HCT116 (cell line): ENCODE data around the gene PIP4P1. TPM values are rescaled to one million over a fixed set of nuclear protein-coding genes. Genes with fewer than 3 reads are reported as not detected.
"Not testable (repeated sequence)": the region's sequence is repeated elsewhere in the genome, so short reads cannot be mapped to it uniquely, and the experiment has no call there.

Experiments used
- ATAC-seq: fragments of 200-7000 bp; cut with Tn5 transposase; 2 replicates; pipeline ENCODE4 v1.9.1; 2020; ENCODE audit warnings: mild to moderate bottlenecking, moderate library complexity
- BruUV-seq: library from RNA; stranded (reverse); fragments of 400-500 nt; replicated peaks from 2 replicates; lab custom pipeline; 2021; lab: Mats Ljungman, UMichigan
- CTCF ChIA-PET: fragments of 300-600 bp; sonication (Branson Sonifier 250); formaldehyde crosslinking; loops from one replicate; lab custom pipeline; 2021; ENCODE audit warnings: antibody characterized with exemption; lab: Charles Lee
- POLR2A ChIA-PET: fragments of 300-600, 350-600 bp; sonication (Branson Sonifier 250); formaldehyde crosslinking; loops from one replicate; lab custom pipeline; 2021; ENCODE audit warnings: antibody characterized with exemption; lab: Charles Lee
- RAD21 ChIA-PET, 2 experiments: fragments of 300-600 bp; sonication (Branson Sonifier 250); formaldehyde crosslinking; loops; one replicate each; lab custom pipeline; 2023; ENCODE audit warnings: low total read pairs in 2 of 2; ENCODE audit not compliant: uncharacterized antibody in 2 of 2, unreplicated experiment in 2 of 2, low non-redundant PET in 1 of 2; lab: Charles Lee
- DNase-seq: peaks from one replicate; pipeline ENCODE4 v3.0.0-alpha.2; 2010; ENCODE audit warnings: low read depth, low spot score
- H2AFZ ChIP-seq: fragments of 200-600 bp; shearing (Covaris generic), sonication (generic); 2 replicates; pipeline ENCODE4 v1.6.1; 2017; ENCODE audit warnings: low read depth, mixed run types, mixed read lengths, antibody characterized with exemption, low read length; ENCODE audit not compliant: poor library complexity, severe bottlenecking
- H3K27ac ChIP-seq: 2 replicates; pipeline ENCODE4 v1.5.1; 2012; ENCODE audit warnings: low read depth, low read length
- H3K27me3 ChIP-seq: fragments of 200-600 bp; sonication (generic); 2 replicates; pipeline ENCODE4 v1.6.1; 2016; ENCODE audit warnings: mixed run types, low read length, mixed read lengths; ENCODE audit not compliant: insufficient read depth
- H3K36me3 ChIP-seq, 2 experiments: fragments of 200-500 bp in 1 of 2; fragments of 200-600 bp in 1 of 2; sonication (Bioruptor generic) in 1 of 2; sonication (generic) in 1 of 2; 2 replicates each; pipeline versions ENCODE4 v1.5.1 to v1.6.1; 2014 to 2016; ENCODE audit warnings: low read length in 2 of 2, inconsistent platforms in 1 of 2, mixed read lengths in 1 of 2, mixed run types in 1 of 2; ENCODE audit not compliant: insufficient read depth in 2 of 2, control insufficient read depth in 1 of 2
- H3K4me1 ChIP-seq, 2 experiments: fragments of 200-600 bp in 1 of 2; sonication (generic) in 1 of 2; 2 replicates each; pipeline versions ENCODE4 v1.5.1 to v1.6.1; 2012 to 2017; ENCODE audit warnings: low read length in 2 of 2, inconsistent platforms in 1 of 2, mild to moderate bottlenecking in 1 of 2, mixed read lengths in 1 of 2, mixed run types in 1 of 2, moderate library complexity in 1 of 2; ENCODE audit not compliant: insufficient read depth in 2 of 2, control insufficient read depth in 1 of 2
- H3K4me2 ChIP-seq: fragments of 200-600 bp; sonication (generic); 2 replicates; pipeline ENCODE4 v1.6.1; 2017; ENCODE audit warnings: mixed run types, low read length, mixed read lengths
- H3K4me3 ChIP-seq, 2 experiments: fragments of 200-600 bp in 1 of 2; sonication (generic) in 1 of 2; replicated peaks in 1 of 2; 2 replicates each; pipeline ENCODE4 v1.5.1; 2011 to 2016; ENCODE audit warnings: low read length in 2 of 2, control low read depth in 1 of 2, low read depth in 1 of 2, mild to moderate bottlenecking in 1 of 2, mixed read lengths in 1 of 2, mixed run types in 1 of 2
- H3K79me2 ChIP-seq: fragments of 200-600 bp; sonication (generic); 2 replicates; pipeline ENCODE4 v1.6.1; 2017; ENCODE audit warnings: mild to moderate bottlenecking, mixed run types, low read length, moderate library complexity, mixed read lengths; ENCODE audit not compliant: insufficient read depth
- H3K9ac ChIP-seq: fragments of 200-600 bp; sonication (generic); 2 replicates; pipeline ENCODE4 v1.6.1; 2016; ENCODE audit warnings: low read length, mixed read lengths
- H3K9me2 ChIP-seq: fragments of 200-600 bp; sonication (generic), shearing (Covaris generic); 2 replicates; pipeline ENCODE4 v1.6.1; 2017; ENCODE audit warnings: mixed run types, mild to moderate bottlenecking, moderate library complexity; ENCODE audit not compliant: insufficient read depth
- H3K9me3 ChIP-seq, 2 experiments: fragments of 200-500 bp in 1 of 2; fragments of 200-600 bp in 1 of 2; sonication (Bioruptor generic) in 1 of 2; sonication (generic) in 1 of 2; 2 replicates each; pipeline ENCODE4 v1.6.1; 2014 to 2017; ENCODE audit warnings: low read length in 2 of 2, mixed read lengths in 2 of 2, inconsistent platforms in 1 of 2, low read depth in 1 of 2, mild to moderate bottlenecking in 1 of 2, mixed run types in 1 of 2, moderate library complexity in 1 of 2; ENCODE audit not compliant: control insufficient read depth in 1 of 2, insufficient read depth in 1 of 2
- H4K20me1 ChIP-seq: fragments of 200-600 bp; sonication (generic), shearing (Covaris generic); 2 replicates; pipeline ENCODE4 v1.6.1; 2017; ENCODE audit warnings: mixed run types, mild to moderate bottlenecking, moderate library complexity; ENCODE audit not compliant: insufficient read depth
- EGR1 ChIP-seq: IDR thresholded peaks from 2 replicates; pipeline ENCODE4 v1.6.1; 2012; ENCODE audit warnings: low read depth
- FOSL1 ChIP-seq: IDR thresholded peaks from 2 replicates; pipeline ENCODE4 v1.6.1; 2012; ENCODE audit warnings: low read depth
- JUND ChIP-seq: IDR thresholded peaks from 2 replicates; pipeline ENCODE4 v1.6.1; 2012
- POLR2A ChIP-seq: IDR thresholded peaks from 2 replicates; pipeline ENCODE4 v1.7.0; 2011; ENCODE audit warnings: borderline replicate concordance; ENCODE audit not compliant: insufficient read depth, insufficient read length; ENCODE audit errors: extremely low read depth
- POLR2AphosphoS5 ChIP-seq: IDR thresholded peaks from 2 replicates; pipeline ENCODE4 v1.6.1; 2011; ENCODE audit warnings: mild to moderate bottlenecking, low read depth, low read length, moderate library complexity
- RAD21 ChIP-seq: IDR thresholded peaks from 2 replicates; pipeline ENCODE4 v1.6.1; 2012; ENCODE audit warnings: low read depth, mild to moderate bottlenecking
- SIN3A ChIP-seq: IDR thresholded peaks from 2 replicates; pipeline ENCODE4 v1.6.1; 2012; ENCODE audit warnings: low read depth
- SRF ChIP-seq: IDR thresholded peaks from 2 replicates; pipeline ENCODE4 v1.6.1; 2012; ENCODE audit warnings: low read depth
- YY1 ChIP-seq: IDR thresholded peaks from 2 replicates; pipeline ENCODE4 v1.6.1; 2011; ENCODE audit warnings: low read length, low read depth, moderate library complexity, mild to moderate bottlenecking; ENCODE audit not compliant: insufficient replicate concordance; ENCODE audit errors: extremely low read depth
- ZFX ChIP-seq: fragments of 450-650 bp; IDR thresholded peaks from 2 replicates; pipeline ENCODE4 v1.6.1; 2017
- ZNF274 ChIP-seq: fragments of 200-500 bp; sonication (Bioruptor generic); IDR thresholded peaks from 2 replicates; pipeline ENCODE4 v1.6.1; 2014; ENCODE audit warnings: mild to moderate bottlenecking, low read depth, low read length, inconsistent platforms
- intact Hi-C: fragments of 100-400 bp; cut with micrococcal nuclease; formaldehyde crosslinking; loops from 2 replicates; pipeline ENCODE4 v1.10.0; 2022
- total RNA-seq: library from RNA; stranded (reverse); gene quantifications from one replicate; pipeline ENCODE4 v1.2.1, GENCODE V29; 2021; ENCODE audit not compliant: unreplicated experiment
- TF ChIP-seq, protein P1 (sequence below): IDR thresholded peaks from 2 replicates; pipeline ENCODE4 v1.6.1; 2011; ENCODE audit warnings: mild to moderate bottlenecking, low read length, moderate library complexity; ENCODE audit not compliant: insufficient replicate concordance; ENCODE audit errors: extremely low read depth
- TF ChIP-seq, protein P2 (sequence below): IDR thresholded peaks from 2 replicates; pipeline ENCODE4 v1.6.1; 2012
- TF ChIP-seq, protein P3 (sequence below): IDR thresholded peaks from 2 replicates; pipeline ENCODE4 v1.6.1; 2012

Gene PIP4P1
- total RNA-seq, 1 experiment from 2014 or later: 35.4 TPM

DNA sequence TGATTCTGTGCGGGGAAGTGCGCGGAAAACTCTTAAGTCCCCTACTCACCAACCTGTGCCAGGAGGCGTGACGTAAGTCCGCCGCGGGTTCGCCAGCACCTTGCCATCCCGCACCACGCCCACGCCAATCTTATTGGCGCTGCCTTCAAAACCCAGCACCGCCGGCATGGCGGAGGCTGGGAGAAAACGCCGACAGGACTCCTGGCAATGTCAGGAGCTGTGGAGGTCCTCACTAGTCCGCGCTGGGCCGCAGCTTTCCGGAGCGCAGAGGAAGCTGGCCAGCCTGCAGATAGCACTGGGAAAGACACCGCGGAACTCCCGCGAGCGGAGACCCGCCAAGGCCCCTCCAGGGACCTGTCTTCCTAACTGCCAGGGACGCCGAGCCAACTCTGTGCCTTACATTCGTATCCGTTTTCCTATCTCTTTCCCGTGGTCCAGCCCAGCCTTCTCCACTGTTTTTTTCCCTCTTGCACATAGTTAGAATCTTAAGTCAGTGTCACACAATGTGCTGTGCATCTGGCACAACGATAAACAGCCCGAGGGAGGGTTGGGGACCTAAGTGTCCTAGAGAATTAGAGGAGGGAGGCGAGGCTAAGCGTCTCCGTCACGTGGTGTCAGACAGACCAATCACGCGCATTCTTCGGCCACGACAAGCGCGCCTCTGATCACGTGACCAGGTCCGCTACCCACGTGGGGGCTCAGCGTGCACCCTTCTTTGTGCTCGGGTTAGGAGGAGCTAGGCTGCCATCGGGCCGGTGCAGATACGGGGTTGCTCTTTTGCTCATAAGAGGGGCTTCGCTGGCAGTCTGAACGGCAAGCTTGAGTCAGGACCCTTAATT, 6.5 kb downstream of the PIP4P1 start, which contains the start of the genes APEX1 and OSGEP (continued):
- TF ChIP-seq ZNF274 (no peak), SRF (no peak; the same call in 1 of the 2 replicates), RAD21 (no peak), EGR1 (peak; percentile 93), ZFX (no peak), SIN3A (peak; percentile 95)

DNA sequence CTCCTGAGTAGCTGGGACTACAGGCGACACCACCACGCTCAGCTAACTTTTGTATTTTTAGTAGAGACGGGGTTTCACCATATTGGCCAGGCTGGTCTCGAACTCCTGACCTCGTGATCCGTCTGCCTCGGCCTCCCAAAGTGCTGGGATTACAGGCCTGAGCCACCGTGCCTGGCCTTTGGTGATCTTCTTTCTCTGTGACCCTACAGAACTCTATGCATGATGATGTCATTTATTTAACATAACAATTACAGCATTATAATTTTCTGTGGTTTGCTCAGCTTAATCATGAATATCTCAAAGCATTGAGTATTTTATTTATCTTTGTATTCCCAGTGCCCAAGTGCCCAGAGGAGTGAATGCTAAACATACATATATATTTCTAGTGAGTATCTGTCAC, 8.4 kb downstream of the PIP4P1 start:
- POLR2A ChIA-PET, intact Hi-C loops, H3K27me3 ChIP-seq, H3K4me3 ChIP-seq, H3K9ac ChIP-seq, H4K20me1 ChIP-seq, H3K9me3 ChIP-seq, H3K9me2 ChIP-seq, H3K27ac ChIP-seq, H2AFZ ChIP-seq, H3K4me2 ChIP-seq, ATAC-seq, RAD21 ChIA-PET, CTCF ChIA-PET, DNase-seq: not testable (repeated sequence)
- Histone ChIP-seq H3K36me3 (peaks cover 31 to 47% of the 10 kb centered on the region in 2 experiments), H3K79me2 (peaks cover 41% of the 10 kb centered on the region), H3K4me1 (peaks cover 9 to 15% of the 10 kb centered on the region in 2 experiments; a peak in 3 of 4 replicates)
- BruUV-seq: TSS peak; percentile 7

DNA sequence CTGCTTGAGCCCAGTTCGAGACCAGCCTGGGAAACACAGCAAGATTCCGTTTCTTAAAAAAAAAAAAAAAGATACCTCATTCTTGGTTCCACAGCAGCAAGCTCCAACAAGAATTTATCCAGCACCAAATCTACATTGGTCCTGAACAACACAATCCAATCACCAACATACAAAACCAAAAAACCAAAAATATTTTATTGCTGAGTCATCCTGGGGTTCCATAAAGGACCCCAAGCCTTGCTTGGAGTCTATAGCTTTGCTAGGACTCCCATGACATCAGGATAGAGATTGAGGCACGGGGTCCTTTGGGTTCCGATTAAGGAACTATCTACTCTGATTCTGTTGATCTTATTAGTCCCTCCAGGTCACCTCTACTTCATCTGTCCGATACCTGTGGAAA, 14.3 kb downstream of the PIP4P1 start:
- H3K27ac ChIP-seq: no peak overlapping the region
- H3K9me3 ChIP-seq: no peaks in the 10 kb centered on the region
- DNase-seq (no peak), ATAC-seq (no peak)
- POLR2A ChIA-PET: no interaction called here
- RAD21 ChIA-PET: no interaction called here
- H4K20me1 ChIP-seq: no peaks in the 10 kb centered on the region
- H3K9ac ChIP-seq: no peak overlapping the region
- H3K27me3 ChIP-seq: no peaks in the 10 kb centered on the region
- no peak overlapping the region for H3K4me3 ChIP-seq
- H2AFZ ChIP-seq: no peak overlapping the region
- intact Hi-C loops: no loop called here
- H3K9me2 ChIP-seq: no peaks in the 10 kb centered on the region
- BruUV-seq: no TSS peak
- CTCF ChIA-PET: no interaction called here
- no peaks in the 10 kb centered on the region for H3K79me2 ChIP-seq
- H3K36me3 ChIP-seq: peaks cover 32 to 37% of the 10 kb centered on the region in 2 experiments
- no peak overlapping the region for H3K4me2 ChIP-seq
- no peaks in the 10 kb centered on the region for H3K4me1 ChIP-seq
- TF ChIP-seq, protein P1, sequence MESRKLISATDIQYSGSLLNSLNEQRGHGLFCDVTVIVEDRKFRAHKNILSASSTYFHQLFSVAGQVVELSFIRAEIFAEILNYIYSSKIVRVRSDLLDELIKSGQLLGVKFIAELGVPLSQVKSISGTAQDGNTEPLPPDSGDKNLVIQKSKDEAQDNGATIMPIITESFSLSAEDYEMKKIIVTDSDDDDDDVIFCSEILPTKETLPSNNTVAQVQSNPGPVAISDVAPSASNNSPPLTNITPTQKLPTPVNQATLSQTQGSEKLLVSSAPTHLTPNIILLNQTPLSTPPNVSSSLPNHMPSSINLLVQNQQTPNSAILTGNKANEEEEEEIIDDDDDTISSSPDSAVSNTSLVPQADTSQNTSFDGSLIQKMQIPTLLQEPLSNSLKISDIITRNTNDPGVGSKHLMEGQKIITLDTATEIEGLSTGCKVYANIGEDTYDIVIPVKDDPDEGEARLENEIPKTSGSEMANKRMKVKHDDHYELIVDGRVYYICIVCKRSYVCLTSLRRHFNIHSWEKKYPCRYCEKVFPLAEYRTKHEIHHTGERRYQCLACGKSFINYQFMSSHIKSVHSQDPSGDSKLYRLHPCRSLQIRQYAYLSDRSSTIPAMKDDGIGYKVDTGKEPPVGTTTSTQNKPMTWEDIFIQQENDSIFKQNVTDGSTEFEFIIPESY: no peak
- no peak for TF ChIP-seq POLR2AphosphoS5
- TF ChIP-seq, protein P2, sequence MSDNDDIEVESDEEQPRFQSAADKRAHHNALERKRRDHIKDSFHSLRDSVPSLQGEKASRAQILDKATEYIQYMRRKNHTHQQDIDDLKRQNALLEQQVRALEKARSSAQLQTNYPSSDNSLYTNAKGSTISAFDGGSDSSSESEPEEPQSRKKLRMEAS: no peak
- TF ChIP-seq, protein P3, sequence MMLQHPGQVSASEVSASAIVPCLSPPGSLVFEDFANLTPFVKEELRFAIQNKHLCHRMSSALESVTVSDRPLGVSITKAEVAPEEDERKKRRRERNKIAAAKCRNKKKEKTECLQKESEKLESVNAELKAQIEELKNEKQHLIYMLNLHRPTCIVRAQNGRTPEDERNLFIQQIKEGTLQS: no peak
- no peak for TF ChIP-seq YY1
- no peak for TF ChIP-seq FOSL1
- no peak for TF ChIP-seq SIN3A
- no peak for TF ChIP-seq POLR2A
- TF ChIP-seq JUND: no peak
